A549 treated with AZD9567 at 1 μM for 4 hours (cell line): Measurements from ENCODE around the gene CABP4. TPM values are rescaled to one million over a fixed set of nuclear protein-coding genes. Genes with fewer than 3 reads are reported as not detected.

ENCODE experiments used
- total RNA-seq: library from RNA; stranded (reverse); fragments of 200-300 nt; extraction: Qiagen RNA extraction; gene quantifications from 5 replicates; pipeline ENCODE4 v1.2.3, GENCODE V29; 2022; ENCODE audit not compliant: insufficient read depth

Gene CABP4
- not detected in 5 replicates for total RNA-seq

DNA sequence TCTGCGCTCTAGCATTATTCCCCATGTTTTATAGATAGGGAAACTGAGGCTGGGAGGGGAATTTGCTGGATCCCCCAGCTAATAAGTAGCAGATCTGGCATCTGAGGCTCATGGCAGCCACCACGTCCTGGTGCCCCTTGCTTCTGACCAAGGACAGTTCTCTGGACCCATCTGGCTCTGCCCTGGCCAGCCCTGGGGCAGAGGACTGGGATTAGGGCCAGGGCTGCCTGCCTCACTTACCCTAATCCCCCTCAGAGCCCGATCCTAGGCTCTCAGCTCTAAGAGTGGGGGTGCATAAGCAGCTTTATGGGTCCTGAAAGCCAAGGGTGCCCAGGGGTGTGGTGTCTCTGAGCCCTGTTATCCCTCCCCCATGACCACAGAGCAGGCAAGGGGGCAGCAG lies at the start of gene CABP4:
Gene CABP4, plus strand, starts transcription at position 301 of the 400 bp plus-strand sequence. Its CDS starts 70 bp downstream, at position 371.

DNA sequence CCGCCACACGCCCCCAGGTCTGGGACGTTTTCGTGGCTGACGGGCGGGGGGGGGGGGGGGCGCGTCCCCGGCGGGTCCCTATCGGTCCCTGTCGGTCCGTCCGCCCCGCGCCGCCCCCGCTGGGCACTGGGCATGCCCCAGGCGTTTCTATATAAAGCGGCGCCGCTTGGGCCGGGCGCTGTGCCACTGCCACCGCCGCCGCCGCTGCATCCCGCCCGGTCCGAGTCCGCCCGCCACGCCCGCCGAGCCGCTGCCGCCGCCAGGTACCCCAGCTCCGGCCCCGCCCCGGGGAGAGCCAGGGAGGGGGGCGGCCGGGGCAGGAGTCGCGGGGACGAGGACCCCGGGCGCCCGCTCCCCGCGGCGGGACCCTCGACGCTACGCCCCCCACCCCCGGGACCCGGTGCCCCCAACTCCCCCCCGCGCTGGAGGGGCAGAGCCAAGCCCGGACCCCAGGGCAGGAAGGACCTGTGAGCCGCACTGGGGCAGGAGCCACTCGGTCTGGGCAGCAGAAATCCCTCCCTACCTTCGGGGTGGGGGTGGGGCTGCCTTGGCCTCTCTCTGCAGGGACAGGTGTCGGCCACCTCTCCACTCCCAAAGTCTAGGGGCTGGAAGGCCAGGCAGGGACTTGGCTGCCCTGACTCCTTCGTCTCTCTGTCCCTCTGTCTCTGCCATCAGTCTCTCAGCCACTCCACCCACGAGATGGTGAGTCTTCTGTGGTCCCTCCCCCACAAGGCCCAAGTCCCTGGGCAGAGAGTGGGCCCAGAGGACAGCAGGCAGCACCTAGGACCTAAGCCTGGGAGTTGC lies 39.5 kb upstream of the CABP4 start, which contains the start of gene CARNS1:
Gene CARNS1, plus strand, starts transcription at position 178 of the 804 bp plus-strand sequence. Its CDS starts 522 bp downstream, at position 700.

GRCh38 chr11:67428052-67429001 lies 26.8 kb upstream of the CABP4 start, which contains the start of gene RPS6KB2:
TSS of gene RPS6KB2 (plus strand) at chr11:67428494. CDS start at chr11:67428546, 52 bp downstream.

GRCh38 chr11:67437082-67437808 lies 17.9 kb upstream of the CABP4 start, which contains the start of gene PTPRCAP:
TSS of gene PTPRCAP (minus strand) at chr11:67437682. CDS start at chr11:67437619, 63 bp downstream.

DNA sequence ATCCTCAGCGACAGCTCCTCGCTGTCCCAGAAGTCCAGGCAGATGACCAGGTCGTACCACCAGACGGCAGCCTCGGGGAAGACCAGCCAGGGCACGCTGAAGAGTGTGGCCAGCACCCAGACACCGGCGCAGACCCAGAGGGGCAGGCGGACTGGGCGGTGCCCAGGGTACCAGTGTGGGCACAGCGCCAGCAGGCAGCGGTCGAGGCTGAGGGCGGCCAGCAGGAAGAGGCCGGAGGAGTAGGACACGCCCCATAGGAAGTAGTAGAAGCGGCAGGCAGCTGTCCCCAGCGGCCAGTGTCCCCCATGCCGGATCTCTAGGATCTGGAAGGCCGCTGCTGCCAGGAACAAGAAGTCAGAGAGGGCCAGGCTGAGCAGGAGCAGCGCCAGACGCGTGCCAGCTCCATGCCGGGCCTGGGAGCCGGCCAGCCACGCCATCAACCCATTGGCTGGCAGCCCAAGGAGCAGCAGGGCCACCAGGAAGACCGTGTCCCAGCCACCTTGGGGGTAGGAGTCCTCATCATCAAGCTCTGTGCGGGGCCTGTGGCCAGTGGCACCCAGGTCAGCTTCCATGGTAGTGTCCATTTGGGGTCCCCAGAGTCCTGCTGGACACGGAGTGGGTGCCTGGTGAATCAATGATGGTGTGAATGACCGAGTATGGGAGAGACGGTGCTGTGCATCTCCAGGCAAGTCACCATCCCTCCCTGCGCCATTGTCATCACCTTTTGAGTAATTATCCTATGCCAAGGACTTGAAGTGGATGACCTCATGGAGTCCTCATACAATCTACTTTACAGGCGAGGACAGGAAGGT lies 2.8 kb upstream of the CABP4 start, which contains the start of gene GPR152:
Gene GPR152, minus strand, starts transcription at position 589 of the 812 bp plus-strand sequence. Its CDS starts 5 bp downstream, at position 584.

GRCh38 chr11:67468759-67469507 lies 13.8 kb downstream of the CABP4 start, which contains the start of gene TMEM134:
TSS of gene TMEM134 (minus strand) at chr11:67469251. CDS start at chr11:67469192, 59 bp downstream.

DNA sequence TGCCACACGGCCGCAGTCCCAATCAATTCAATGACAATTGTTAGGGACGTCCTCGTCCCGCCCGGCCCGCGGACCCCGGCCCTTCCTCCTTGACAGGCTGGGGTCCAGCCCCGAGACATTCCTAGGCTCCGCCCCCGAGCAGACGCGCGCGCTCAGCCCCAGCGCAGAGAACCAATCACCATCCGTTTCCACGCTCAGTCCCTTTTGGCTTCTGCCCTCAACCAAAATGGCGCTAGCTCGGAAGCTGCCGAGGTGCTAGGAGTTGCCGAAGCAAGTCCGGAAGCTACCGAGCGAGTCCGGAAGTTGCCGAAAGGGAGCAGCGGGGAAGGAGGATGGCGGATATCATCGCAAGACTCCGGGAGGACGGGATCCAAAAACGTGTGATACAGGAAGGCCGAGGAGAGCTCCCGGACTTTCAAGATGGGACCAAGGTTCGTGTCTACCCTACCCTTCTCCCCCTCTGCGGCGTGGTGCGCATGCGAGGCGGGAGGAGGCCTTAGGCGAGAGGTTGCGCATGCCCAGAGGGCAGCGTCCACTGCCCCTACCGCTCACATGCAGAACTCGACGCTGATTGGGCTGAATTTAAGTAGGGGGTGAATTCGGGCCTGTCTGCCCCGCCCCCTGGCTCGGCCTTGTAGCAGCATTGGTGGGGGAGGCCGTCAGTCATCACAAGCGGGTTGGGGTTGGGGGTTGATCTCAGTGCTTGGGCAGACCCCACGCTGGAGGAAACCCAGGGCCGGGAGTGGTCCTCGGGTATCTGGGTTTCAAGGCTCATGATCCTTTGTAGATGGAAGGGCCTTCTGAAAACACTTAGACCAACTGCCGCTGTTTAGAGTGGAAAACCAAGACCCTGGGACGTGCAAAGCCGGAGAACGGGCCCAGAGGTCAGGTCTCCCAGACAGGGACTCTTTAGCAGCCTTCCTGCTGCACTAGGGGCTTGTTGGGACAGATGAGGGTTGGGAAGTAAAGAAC lies 28.0 kb downstream of the CABP4 start, which contains the start of gene AIP:
Gene AIP, plus strand, starts transcription at position 200 of the 972 bp plus-strand sequence. Its CDS starts 133 bp downstream, at position 333.

DNA sequence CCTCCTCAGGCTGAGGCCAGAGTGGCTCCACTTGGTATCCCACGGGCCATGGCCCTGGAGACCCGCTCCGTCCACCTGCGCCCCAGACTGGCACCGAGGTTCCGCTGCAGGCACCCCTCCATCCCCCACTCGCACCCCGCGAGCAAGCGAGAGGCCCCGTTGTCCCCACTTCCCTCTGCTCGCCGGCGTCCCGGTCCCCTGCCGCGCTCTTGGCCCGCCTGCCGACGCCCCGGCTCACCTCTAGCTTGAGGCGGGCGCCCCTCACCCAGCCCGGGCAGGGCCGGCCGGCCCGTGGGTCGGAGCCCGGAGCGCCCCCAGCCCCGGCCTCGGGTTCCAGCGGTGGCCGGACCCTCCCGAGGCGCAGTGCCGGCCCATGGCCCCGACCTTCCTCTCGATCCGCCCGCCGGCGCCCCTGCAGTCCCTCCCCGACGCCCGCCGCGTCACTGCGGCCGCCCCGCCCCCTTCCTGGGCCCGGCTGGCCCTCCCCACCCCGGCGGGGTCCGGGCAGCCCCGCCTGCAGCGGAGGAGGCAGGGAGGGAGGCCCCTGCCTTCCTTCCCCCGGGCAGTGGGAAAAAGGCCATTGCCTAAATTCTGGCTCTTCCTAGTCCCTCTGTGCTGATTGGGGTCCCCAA lies 49.9 kb downstream of the CABP4 start, which contains the start of gene PITPNM1:
Gene PITPNM1, minus strand, starts transcription at position 414 of the 632 bp plus-strand sequence. CDS start 1,183 bp downstream, outside the sequence.

GRCh38 chr11:67507864-67508485 lies 52.8 kb downstream of the CABP4 start, which contains the start of gene CDK2AP2:
TSS of gene CDK2AP2 (minus strand) at chr11:67508162. CDS start at chr11:67508082, 80 bp downstream.

Other genes starting within 250 kb of the CABP4 start
- gene GRK2, start 188.9 kb upstream of the CABP4 start, total RNA-seq, result 36.6 to 43.3 TPM (median 41.4 TPM) in 5 replicates
- 24.8 to 27.6 TPM (median 26.4 TPM) in 5 replicates for gene ANKRD13D, start 166.1 kb upstream of the CABP4 start, total RNA-seq
- 15.9 to 30.1 TPM (median 26.4 TPM) in 5 replicates for gene SSH3, start 151.8 kb upstream of the CABP4 start, total RNA-seq
- gene POLD4, start 101.8 kb upstream of the CABP4 start, total RNA-seq, result 167 to 237 TPM (median 225 TPM) in 5 replicates
- 22.8 to 42.8 TPM (median 40.4 TPM) in 5 replicates for gene CLCF1, start 81.8 kb upstream of the CABP4 start, total RNA-seq
- gene RAD9A, start 63.4 kb upstream of the CABP4 start, total RNA-seq, result 22.4 to 31.6 TPM (median 29.7 TPM) in 5 replicates
- 263 to 306 TPM (median 277 TPM) in 5 replicates for gene PPP1CA, start 53.5 kb upstream of the CABP4 start, total RNA-seq
- 0.08 to 0.17 TPM (median 0.15 TPM) in 3 of 5 replicates, not detected in the others for gene TBC1D10C, start 51.3 kb upstream of the CABP4 start, total RNA-seq
- 0.15 to 0.23 TPM (median 0.17 TPM) in 4 of 5 replicates, not detected in the other for gene CARNS1, start 39.7 kb upstream of the CABP4 start, total RNA-seq
- gene RPS6KB2, start 26.9 kb upstream of the CABP4 start, total RNA-seq, result 46.8 to 55.2 TPM (median 50.2 TPM) in 5 replicates
- gene PTPRCAP, start 17.7 kb upstream of the CABP4 start, total RNA-seq, result 0.14 to 0.63 TPM (median 0.43 TPM) in 4 of 5 replicates, not detected in the other
- gene CORO1B, start 11.9 kb upstream of the CABP4 start, total RNA-seq, result 54.1 to 65.0 TPM (median 59.3 TPM) in 5 replicates
- 0.06 to 0.07 TPM in 2 of 5 replicates, not detected in the others for gene GPR152, start 2.6 kb upstream of the CABP4 start, total RNA-seq
- gene TMEM134, start 13.9 kb downstream of the CABP4 start, total RNA-seq, result 33.3 to 67.5 TPM (median 61.7 TPM) in 5 replicates
- 31.9 to 47.6 TPM (median 46.3 TPM) in 5 replicates for gene AIP, start 27.7 kb downstream of the CABP4 start, total RNA-seq
- 25.4 to 46.8 TPM (median 41.3 TPM) in 5 replicates for gene PITPNM1, start 50.0 kb downstream of the CABP4 start, total RNA-seq
- gene CDK2AP2, start 52.8 kb downstream of the CABP4 start, total RNA-seq, result 71.4 to 89.7 TPM (median 88.5 TPM) in 5 replicates
- not detected in 5 replicates for gene CABP2, start 68.1 kb downstream of the CABP4 start, total RNA-seq
- gene GSTP1, start 128.5 kb downstream of the CABP4 start, total RNA-seq, result 1,433 to 1,729 TPM (median 1,718 TPM) in 5 replicates
- 115 to 157 TPM (median 156 TPM) in 5 replicates for gene NDUFV1, start 151.6 kb downstream of the CABP4 start, total RNA-seq
- 3.1 to 17.8 TPM (median 15.7 TPM) in 5 replicates for gene NUDT8, start 174.6 kb downstream of the CABP4 start, total RNA-seq
- not detected in 5 replicates for gene TBX10, start 184.4 kb downstream of the CABP4 start, total RNA-seq
- gene ACY3, start 195.4 kb downstream of the CABP4 start, total RNA-seq, result 0.93 to 1.6 TPM (median 1.2 TPM) in 4 of 5 replicates, not detected in the other
- 0.06 to 0.18 TPM in 2 of 5 replicates, not detected in the others for gene ALDH3B2, start 219.3 kb downstream of the CABP4 start, total RNA-seq